ENCODE data around the gene RUNDC1.
"Not testable (repeated sequence)": the region's sequence is repeated elsewhere in the genome, so short reads cannot be mapped to it uniquely, and the experiment has no call there.

RUNDC1 gene

GRCh38 chr17:42980274-42980765 lies at the start of gene RUNDC1:
Gene RUNDC1, plus strand, starts transcription at chr17:42980565. Its CDS starts 12 bp downstream, at chr17:42980577.
- peak; percentile 90 for DNase-seq

DNA sequence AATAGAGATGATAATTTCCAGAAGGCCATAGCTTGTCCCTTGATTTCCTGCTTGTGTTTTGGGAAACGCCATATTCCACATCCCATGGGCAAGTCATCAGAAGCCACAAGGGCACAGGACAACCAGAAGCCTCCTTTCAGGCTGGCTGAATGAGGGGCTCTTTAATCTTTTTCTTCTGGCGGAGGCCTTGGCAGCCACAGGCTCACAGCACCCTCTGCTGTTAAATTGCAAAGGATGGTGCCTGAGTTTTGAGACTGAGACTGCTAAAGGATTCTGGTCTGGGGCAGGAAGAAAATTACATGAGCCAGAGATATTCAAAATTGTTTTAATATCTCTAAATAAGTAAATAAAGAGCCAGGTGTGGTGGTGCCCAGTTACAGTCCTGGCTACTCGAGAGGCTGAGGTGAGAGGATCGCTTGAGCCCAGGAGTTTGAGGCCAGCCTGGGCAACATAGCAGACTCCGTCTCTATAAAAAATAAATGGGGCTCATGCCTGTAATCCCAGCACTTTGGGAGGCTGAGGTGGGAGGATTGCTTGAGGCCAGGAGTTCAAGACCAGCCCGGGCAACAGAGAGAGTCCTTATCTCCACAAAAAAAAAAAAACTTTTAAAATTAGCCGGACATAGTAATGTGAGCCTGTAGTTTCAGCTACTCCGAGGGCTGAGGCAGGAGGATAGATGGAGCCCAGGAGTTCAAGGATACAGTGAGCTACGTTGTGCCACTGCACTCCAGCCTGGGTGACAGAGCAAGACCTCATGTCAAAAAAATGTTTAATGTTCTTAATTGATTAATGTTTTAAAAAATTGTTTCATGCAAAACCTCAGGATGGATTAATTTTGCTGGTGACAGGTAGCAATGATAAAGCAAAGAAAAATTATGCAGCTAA lies 42.4 kb upstream of the RUNDC1 start:
- peak; percentile 65 for DNase-seq

GRCh38 chr17:42944211-42944610 lies 36.2 kb upstream of the RUNDC1 start:
- DNase-seq, result no peak

- no peak for DNase-seq
These were observed 33.6 kb upstream of the RUNDC1 start for GRCh38 chr17:42946812-42947211.

- no peak for DNase-seq
These were observed 30.2 kb upstream of the RUNDC1 start for GRCh38 chr17:42950044-42950783.

GRCh38 chr17:42953669-42954068 lies 26.7 kb upstream of the RUNDC1 start:
- DNase-seq, result no peak

DNA sequence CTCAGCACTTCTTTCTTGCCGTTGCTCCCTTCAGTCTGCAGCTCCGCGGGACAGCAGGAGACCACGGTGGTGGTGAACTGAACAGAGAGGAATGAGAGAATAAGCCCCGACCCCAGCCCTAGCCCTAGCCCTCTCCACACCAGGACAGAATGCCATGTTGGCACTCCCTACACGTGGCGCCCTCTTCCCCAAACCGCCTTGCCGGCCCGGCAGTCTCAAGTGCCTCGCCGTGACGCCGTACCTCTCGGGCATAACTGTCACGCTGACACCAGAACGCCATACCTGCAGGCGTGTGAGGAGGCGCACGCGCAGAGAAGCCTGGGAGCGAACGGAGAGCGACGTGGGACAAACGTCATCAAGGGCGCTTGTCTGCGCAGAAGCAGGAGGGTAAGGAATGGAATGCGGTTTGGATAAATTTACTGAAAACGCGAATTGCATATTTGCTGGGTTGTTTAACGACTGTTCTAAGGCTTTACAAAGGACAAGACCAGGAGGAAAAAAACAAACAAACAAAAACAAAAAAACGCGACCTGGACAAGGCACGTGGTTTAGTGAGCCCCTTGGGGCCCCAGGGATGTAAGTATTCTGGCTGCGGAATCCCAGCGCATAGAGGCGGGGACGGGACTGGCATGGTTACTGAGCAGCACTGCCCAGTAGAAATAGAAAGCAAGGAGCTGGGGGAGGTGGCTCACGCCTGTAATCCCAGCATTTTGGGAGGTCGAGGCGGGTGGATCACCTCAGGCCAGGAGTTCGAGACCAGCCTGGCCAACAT lies 16.0 kb upstream of the RUNDC1 start, which contains the start of gene AARSD1:
Gene AARSD1 (minus strand): TSS at position 294 of the 772 bp plus-strand sequence. CDS start 14 bp downstream, at position 280.
- DNase-seq, result peak; percentile 93

GRCh38 chr17:42967925-42968324 lies 12.4 kb upstream of the RUNDC1 start:
- no peak for DNase-seq

DNA sequence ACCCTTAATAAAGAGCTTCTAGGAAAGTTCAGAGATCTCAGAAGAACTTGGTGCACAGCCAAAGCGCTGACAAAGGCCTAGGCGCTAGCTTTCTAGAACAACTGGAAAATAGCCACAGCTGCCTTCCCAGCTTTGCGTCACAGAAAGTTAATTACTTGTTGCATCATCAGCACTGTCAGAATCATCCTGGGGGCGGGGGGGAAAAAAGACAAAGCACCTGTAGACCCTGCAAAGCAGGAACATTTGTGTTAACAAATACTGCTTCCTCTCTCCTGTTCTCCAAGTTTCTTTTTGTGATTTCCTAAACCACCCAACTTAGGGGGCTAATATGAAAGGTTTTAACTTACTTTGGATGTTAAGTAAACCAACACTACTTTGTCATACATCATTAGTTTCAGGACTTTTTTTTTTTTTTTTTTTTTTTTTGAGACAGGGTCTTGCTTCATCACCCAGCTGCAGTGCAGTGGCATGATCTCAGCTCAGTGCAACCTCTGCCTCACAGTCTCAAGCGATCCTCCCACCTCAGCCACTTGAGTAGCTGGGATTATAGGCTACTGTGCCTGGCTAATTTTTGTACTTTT lies 11.3 kb upstream of the RUNDC1 start:
- no peak for DNase-seq

GRCh38 chr17:42971589-42971988 lies 8.8 kb upstream of the RUNDC1 start:
- DNase-seq, result no peak

GRCh38 chr17:42973323-42973722 lies 7.0 kb upstream of the RUNDC1 start:
- not testable (repeated sequence) for DNase-seq

GRCh38 chr17:42975265-42975664 lies 5.1 kb upstream of the RUNDC1 start:
- DNase-seq, result no peak

DNA sequence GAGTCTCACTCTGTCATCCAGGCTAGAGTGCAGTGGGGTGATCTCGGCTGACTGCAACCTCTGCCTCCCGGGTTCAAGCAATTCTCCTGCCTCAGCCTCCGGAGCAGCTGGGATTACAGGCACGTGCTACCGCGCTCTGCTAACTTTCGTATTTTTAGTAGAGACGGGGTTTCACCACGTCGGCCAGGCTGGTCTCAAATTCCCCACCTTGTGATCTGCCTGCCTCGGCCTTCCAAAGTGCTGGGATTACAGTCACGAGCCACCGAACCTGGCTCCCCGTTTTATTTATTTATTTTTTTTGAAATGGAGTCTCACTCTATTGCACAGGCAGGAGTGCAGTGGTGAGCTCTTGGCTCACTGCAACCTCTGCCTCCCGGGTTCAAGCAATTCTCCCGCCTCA lies 4.7 kb upstream of the RUNDC1 start:
- not testable (repeated sequence) for DNase-seq

DNA sequence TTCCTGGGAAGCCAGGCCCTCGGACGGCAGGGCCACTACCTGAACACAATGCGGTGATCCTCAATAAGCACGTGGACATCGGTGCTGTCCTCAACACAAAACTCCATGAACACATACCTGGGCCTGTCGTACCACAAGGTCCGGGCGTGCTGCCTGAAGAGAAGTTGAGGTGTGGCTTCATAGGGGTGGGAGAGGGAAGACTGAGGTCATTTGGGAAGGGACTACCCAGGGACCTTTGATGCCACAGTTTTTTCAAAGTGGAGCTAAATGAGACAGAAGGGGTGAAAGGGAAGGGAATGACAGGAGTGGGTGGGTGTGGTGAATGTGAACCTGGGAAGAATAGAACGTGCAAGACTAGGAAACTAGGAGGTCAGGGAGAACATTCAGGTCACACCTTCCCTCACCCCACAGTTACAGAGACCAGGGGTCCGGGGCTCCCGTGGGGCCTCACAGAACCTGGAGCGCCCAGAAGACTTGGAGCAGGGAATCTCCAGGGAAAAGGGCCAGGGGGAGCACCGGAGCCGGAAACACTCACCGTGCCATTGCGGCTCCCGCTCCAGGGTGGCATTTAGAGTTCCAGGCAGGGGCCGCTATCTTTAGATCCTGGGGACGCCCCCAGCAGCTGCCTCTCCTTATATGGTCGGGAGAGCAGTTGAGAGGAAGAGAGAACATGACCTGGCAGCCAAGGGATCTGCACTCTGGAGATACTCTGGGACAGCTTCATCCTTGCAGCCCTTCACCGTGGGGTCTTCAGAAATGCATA lies 673 bp upstream of the RUNDC1 start, which contains the start of gene PTGES3L:
Gene PTGES3L (minus strand): TSS at position 570 of the 763 bp plus-strand sequence. CDS start 27 bp downstream, at position 543.
- peak; percentile 71 for DNase-seq

GRCh38 chr17:42980766-42981397 lies 517 bp downstream of the RUNDC1 start:
- DNase-seq, result peak; percentile 60

DNA sequence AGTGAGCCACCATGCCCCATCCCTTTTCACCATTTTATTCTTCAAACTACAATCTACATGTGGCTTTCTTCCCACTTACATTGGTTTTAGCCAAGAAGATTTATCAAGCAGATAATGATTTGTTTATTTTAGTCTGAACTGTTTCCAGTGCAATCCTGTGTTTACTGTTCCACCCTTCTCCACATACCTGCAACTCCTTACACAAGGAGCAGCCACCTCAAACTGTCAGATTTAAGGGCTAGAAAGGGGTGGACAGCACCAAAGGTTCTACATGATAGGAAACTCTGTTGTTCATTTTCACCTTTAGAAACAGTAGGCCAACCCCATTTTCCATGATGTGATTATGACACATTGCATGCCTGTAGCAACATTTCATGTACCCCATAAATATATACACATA lies 1.9 kb downstream of the RUNDC1 start:
- DNase-seq, result no peak

- DNase-seq, result no peak
These were observed 4.9 kb downstream of the RUNDC1 start for GRCh38 chr17:42985225-42985624.

GRCh38 chr17:42989141-42989540 lies 8.8 kb downstream of the RUNDC1 start:
- DNase-seq, result peak; percentile 39

DNA sequence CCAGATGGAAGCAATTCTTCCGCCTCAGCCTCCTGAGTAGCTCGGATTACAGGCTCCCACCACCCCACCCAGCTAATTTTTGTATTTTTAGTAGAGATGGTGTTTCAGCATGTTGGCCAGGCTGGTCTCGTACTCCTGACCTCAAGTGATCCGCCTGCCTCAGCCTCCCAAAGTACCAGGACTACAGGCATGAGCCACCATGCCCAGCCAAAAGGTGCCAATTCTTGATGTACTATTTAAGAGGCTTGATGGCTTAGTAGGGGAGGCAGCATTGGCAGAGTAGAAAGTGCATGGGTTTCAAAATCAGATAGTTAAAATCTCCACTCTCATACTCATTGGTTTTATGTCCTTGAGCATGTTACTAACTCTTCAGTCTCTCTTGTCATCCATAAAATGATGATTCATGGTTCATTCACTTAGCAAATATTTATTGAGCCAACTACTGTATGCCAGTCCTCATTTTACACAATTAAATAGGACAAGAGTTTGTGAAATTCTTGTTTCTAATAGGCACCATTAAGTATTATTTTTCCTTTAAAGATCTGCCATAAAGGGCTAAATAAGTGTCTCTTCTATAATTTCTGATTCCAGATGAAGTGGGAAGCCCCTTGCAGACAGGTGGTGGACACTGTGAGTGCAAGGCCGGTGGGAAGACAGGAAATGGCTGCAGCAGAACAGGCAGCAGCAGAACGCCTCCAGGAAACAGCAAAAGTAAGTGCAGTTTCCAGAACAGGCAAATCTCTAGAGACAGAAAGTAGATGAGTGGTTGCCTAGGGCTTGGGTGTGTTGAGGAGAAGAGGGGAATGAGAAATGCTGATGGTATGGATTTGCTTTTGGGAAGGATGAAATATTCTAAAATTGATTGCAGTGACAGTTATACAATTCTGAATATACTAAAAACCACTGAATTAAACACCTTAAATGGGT lies 9.6 kb downstream of the RUNDC1 start:
- peak; percentile 73 for DNase-seq

DNA sequence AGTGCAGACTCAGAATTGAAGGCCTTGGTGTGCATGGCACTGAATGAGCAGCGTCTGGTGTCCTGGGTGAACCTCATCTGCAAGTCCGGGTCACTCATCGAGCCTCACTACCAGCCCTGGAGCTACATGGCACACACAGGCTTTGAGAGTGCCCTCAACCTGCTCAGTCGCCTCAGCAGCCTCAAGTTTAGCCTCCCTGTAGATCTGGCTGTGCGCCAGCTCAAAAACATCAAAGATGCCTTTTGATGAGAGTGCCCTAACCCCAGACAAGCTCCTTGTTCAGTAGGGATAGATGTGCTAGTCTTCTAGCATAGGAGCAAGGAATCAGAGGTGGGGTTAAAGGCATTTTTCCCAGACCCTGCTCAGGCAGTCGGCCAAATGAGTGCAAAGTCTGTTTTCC lies 11.1 kb downstream of the RUNDC1 start:
- DNase-seq, result no peak
